Muscle of back (tissue), 11 donors: ENCODE data around the gene HEPHL1. TPM values are rescaled to one million over a fixed set of nuclear protein-coding genes. Genes with fewer than 3 reads are reported as not detected.
A peak's percentile ranks its signal among the peaks of the same experiment; 100 is the strongest.
"Not testable (repeated sequence)": the region's sequence is repeated elsewhere in the genome, so short reads cannot be mapped to it uniquely, and the experiment has no call there.

Experiments
- DNase-seq, 3 donors: peaks; one replicate each; pipeline versions ENCODE4 v3.0.0 to v3.0.0-alpha.2; 2013
- polyA plus RNA-seq, 10 donors: library from polyadenylated mRNA; unstranded; fragments of 120-200 nt; gene quantifications; one replicate each; pipeline ENCODE4 v1.2.1, GENCODE V29; 2013; ENCODE audit not compliant: insufficient read length in 10 of 10

HEPHL1 gene
- polyA plus RNA-seq, 10 donors = 0.03 to 0.05 (median 0.04) TPM; not detected in 5

GRCh38 chr11:94148189-94148588 lies 127.0 kb downstream of the HEPHL1 start:
- DNase-seq = no peak

- peak in 2 of 3 donors; percentile 42 to 63 for DNase-seq
Measured at GRCh38 chr11:94149431-94150017, 128.4 kb downstream of the HEPHL1 start.

- DNase-seq = no peak
Measured at GRCh38 chr11:94150056-94150455, 128.9 kb downstream of the HEPHL1 start.

- DNase-seq = no peak
Measured at GRCh38 chr11:94150704-94151685, 129.8 kb downstream of the HEPHL1 start.

- DNase-seq = peak in 1 of 3 donors; percentile 64
Measured at GRCh38 chr11:94151903-94152677, 130.9 kb downstream of the HEPHL1 start.

- no peak for DNase-seq
Measured at GRCh38 chr11:94152678-94153065, 131.5 kb downstream of the HEPHL1 start.

- no peak for DNase-seq
Measured at GRCh38 chr11:94153320-94153719, 132.2 kb downstream of the HEPHL1 start.

- DNase-seq = no peak
Measured at GRCh38 chr11:94154095-94154856, 133.1 kb downstream of the HEPHL1 start.

GRCh38 chr11:94157339-94157738 lies 136.2 kb downstream of the HEPHL1 start:
- DNase-seq = not testable (repeated sequence)

Other genes starting within 250 kb of the HEPHL1 start
- 10 to 100 TPM; 19.1 to 32.4 (median 23.2) TPM for gene MED17, start 237.1 kb upstream of the HEPHL1 start, polyA plus RNA-seq
- gene VSTM5, start 170.7 kb upstream of the HEPHL1 start, polyA plus RNA-seq = under 1 TPM; 0.16 to 0.72 (median 0.44) TPM
- 10 to 100 TPM; 18.7 to 29.1 (median 21.9) TPM for gene PANX1, start 107.5 kb downstream of the HEPHL1 start, polyA plus RNA-seq